ENCODE data around the gene KRT77.

DNA sequence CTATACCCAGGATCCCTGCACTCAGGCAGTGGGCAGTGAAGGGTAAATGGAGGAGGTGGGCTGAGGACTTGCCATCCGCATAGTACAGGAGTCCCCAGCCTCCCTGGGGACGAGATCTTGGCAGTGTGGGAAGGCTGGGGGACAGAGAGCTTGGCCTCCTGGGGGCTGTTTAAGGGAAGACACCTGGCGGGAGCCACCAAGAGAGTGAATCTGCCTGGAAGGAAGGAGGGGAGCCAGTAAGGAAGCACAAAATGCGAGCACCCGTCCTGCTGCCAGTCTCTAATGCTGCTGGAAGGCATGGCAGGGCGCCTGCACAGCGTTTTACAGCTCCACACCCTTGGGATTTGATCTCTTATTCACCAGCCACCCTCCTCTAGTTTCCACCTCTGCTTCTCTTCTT lies 43.9 kb downstream of the KRT77 start:
- TF ChIP-seq ZFP30 (CRISPR knock-in tag; IDR thresholded peaks at IDR 0.05): no peak
- no peak for TF ChIP-seq ARNTL (CRISPR knock-in tag; IDR thresholded peaks at IDR 0.05; ENCODE audit: borderline replicate concordance, low read depth)

Measured in SK-N-SH treated with all-trans-retinoic acid at 6 μM for 48 hours (cell line).